A549 treated with RU486 at 1 μM for 4 hours (cell line): Measurements from ENCODE around the gene PLEKHM2. TPM values are rescaled to one million over a fixed set of nuclear protein-coding genes. Genes with fewer than 3 reads are reported as not detected.

ENCODE experiments used
- total RNA-seq: library from RNA; stranded (reverse); fragments of 200-300 nt; extraction: Qiagen RNA extraction; gene quantifications from 5 replicates; pipeline ENCODE4 v1.2.3, GENCODE V29; 2022; ENCODE audit warnings: low read depth

The PLEKHM2 gene
- 20.5 to 30.5 TPM (median 26.1 TPM) in 5 replicates for total RNA-seq

GRCh38 chr1:15684042-15684461, at the start of gene PLEKHM2:
TSS of gene PLEKHM2 (plus strand) at chr1:15684320. CDS start at chr1:15684559, 239 bp downstream.

GRCh38 chr1:15736038-15736891, 52.1 kb downstream of the PLEKHM2 start, which contains the start of gene SLC25A34:
TSS of gene SLC25A34 (plus strand) at chr1:15736258. CDS start at chr1:15736486, 228 bp downstream.

GRCh38 chr1:15742339-15742801, 58.2 kb downstream of the PLEKHM2 start, which contains the start of gene TMEM82:
TSS of gene TMEM82 (plus strand) at chr1:15742499. CDS start at chr1:15742560, 61 bp downstream.

GRCh38 chr1:15758343-15758931, 74.3 kb downstream of the PLEKHM2 start, which contains the start of gene FBLIM1:
TSS of gene FBLIM1 (plus strand) at chr1:15758795. CDS start at chr1:15764984, 6,189 bp downstream.

Other genes with a start within 250 kb of the PLEKHM2 start
- gene CTRC, start 245.9 kb upstream of the PLEKHM2 start, total RNA-seq, result 0.65 to 2.1 TPM (median 1.7 TPM) in 5 replicates
- gene CELA2A, start 227.6 kb upstream of the PLEKHM2 start, total RNA-seq, result 0.17 TPM in 1 of 5 replicates, not detected in the others
- gene CELA2B, start 208.2 kb upstream of the PLEKHM2 start, total RNA-seq, result not detected in 5 replicates
- gene CASP9, start 160.1 kb upstream of the PLEKHM2 start, total RNA-seq, result 4.4 to 6.9 TPM (median 6.1 TPM) in 5 replicates
- gene DNAJC16, start 157.5 kb upstream of the PLEKHM2 start, total RNA-seq, result 4.1 to 5.0 TPM (median 4.5 TPM) in 5 replicates
- 5.5 to 8.2 TPM (median 7.2 TPM) in 5 replicates for gene AGMAT, start 99.3 kb upstream of the PLEKHM2 start, total RNA-seq
- gene DDI2, start 66.9 kb upstream of the PLEKHM2 start, total RNA-seq, result 7.6 to 10.0 TPM (median 9.3 TPM) in 5 replicates
- 0.09 to 0.60 TPM (median 0.25 TPM) in 5 replicates for gene SLC25A34, start 51.9 kb downstream of the PLEKHM2 start, total RNA-seq
- not detected in 5 replicates for gene TMEM82, start 58.2 kb downstream of the PLEKHM2 start, total RNA-seq
- gene FBLIM1, start 74.5 kb downstream of the PLEKHM2 start, total RNA-seq, result 21.1 to 33.5 TPM (median 26.3 TPM) in 5 replicates
- gene UQCRHL, start 123.3 kb downstream of the PLEKHM2 start, total RNA-seq, result 5.8 to 9.1 TPM (median 7.7 TPM) in 5 replicates
- gene SPEN, start 163.4 kb downstream of the PLEKHM2 start, total RNA-seq, result 38.7 to 41.6 TPM (median 40.3 TPM) in 5 replicates